ENCODE measurements around the gene HIPK2. TPM values are rescaled to one million over a fixed set of nuclear protein-coding genes. Genes with fewer than 3 reads are reported as not detected.

The HIPK2 gene
- total RNA-seq, 2 donors from 2014 or later = 95.1 to 125 TPM

GRCh38 chr7:139560199-139560598 lies 217.6 kb downstream of the HIPK2 start:
- TF ChIP-seq, protein P1, sequence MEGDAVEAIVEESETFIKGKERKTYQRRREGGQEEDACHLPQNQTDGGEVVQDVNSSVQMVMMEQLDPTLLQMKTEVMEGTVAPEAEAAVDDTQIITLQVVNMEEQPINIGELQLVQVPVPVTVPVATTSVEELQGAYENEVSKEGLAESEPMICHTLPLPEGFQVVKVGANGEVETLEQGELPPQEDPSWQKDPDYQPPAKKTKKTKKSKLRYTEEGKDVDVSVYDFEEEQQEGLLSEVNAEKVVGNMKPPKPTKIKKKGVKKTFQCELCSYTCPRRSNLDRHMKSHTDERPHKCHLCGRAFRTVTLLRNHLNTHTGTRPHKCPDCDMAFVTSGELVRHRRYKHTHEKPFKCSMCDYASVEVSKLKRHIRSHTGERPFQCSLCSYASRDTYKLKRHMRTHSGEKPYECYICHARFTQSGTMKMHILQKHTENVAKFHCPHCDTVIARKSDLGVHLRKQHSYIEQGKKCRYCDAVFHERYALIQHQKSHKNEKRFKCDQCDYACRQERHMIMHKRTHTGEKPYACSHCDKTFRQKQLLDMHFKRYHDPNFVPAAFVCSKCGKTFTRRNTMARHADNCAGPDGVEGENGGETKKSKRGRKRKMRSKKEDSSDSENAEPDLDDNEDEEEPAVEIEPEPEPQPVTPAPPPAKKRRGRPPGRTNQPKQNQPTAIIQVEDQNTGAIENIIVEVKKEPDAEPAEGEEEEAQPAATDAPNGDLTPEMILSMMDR (conservative IDR thresholded peaks at IDR 0.05) = no peak
- Histone ChIP-seq H3K36me3 (ENCODE audit: control insufficient read depth, insufficient read depth, low read length) (peaks cover 15% of the 10 kb centered on the region), H3K27ac (ENCODE audit: low read depth, low read length) (no peak overlapping the region), H3K4me1 (ENCODE audit: control insufficient read depth, insufficient read depth, low read length) (peaks cover 13% of the 10 kb centered on the region), H3K9ac (ENCODE audit: extremely low read depth, low read length, poor library complexity, severe bottlenecking) (no peak overlapping the region), H3K4me3 (ENCODE audit: low read length) (no peak overlapping the region), H3K27me3 (ENCODE audit: control insufficient read depth, insufficient read depth, low read length, poor library complexity, severe bottlenecking) (no peaks in the 10 kb centered on the region), H3K9me3 (ENCODE audit: control insufficient read depth, low read length) (no peaks in the 10 kb centered on the region)
- no peaks in the 10 kb centered on the region for H3K9me3 Mint-ChIP-seq
- no peak for DNase-seq
- 99 to 100% methylated on average over 1 to 2 of the region's 2 CpGs for WGBS, 2 experiments (ENCODE audit: insufficient coverage in 1 of 2, insufficient read length in 1 of 2)
- peaks cover 2% of the 10 kb centered on the region for H3K27me3 Mint-ChIP-seq (ENCODE audit: insufficient read depth)
- H3K4me3 Mint-ChIP-seq = no peak overlapping the region
- H3K27ac Mint-ChIP-seq = no peak overlapping the region
- H3K4me1 Mint-ChIP-seq = peaks cover 28% of the 10 kb centered on the region
- peaks cover 20% of the 10 kb centered on the region for H3K36me3 Mint-ChIP-seq (ENCODE audit: low read depth)

DNA sequence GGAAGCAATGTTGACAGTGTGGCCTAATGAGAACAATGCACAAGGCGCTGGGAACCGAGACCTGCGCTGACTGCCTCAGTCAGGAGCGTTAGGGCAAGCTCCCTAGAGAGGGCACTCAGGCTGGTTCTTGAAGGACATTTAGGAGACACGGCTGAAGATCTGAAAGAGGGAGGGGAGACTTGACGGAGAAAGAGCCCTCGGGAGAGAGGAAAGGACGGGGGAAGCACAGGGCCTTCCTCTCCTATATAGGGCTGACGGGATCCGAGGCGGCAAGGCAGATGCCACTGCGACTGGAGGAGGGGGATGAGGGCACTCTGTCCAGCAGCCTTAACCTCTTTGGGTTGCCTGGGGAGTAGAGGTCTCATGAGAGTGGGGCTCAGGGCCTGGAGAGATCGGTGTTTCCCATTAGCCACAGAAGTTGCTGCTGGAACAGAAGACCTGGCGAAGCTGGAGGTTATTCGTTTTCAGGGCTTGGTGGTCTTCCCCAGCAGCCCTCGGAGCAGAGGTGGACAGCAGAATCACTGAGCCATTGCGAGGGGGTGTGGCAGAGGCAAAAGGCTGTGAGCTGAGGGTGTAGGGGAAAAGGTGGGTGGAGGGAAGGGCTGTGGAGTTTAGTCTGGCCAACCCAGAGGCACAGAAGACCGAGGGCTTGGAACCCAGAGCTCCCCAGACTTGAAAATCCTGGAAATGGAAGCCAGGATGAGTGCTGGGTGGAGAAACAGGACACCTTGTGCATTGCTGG lies 218.3 kb downstream of the HIPK2 start:
- WGBS, 2 experiments (ENCODE audit: insufficient coverage in 1 of 2, insufficient read length in 1 of 2) = 92 to 97% methylated on average over 7 to 18 of the region's 18 CpGs
- peaks cover 14% of the 10 kb centered on the region for H3K36me3 ChIP-seq (ENCODE audit: control insufficient read depth, insufficient read depth, low read length)
- Mint-ChIP-seq H3K36me3 (ENCODE audit: low read depth) (peaks cover 20% of the 10 kb centered on the region), H3K4me3 (no peak overlapping the region), H3K9me3 (no peaks in the 10 kb centered on the region), H3K27me3 (ENCODE audit: insufficient read depth) (peaks cover 2% of the 10 kb centered on the region), H3K4me1 (peaks cover 24% of the 10 kb centered on the region), H3K27ac (peak overlapping the region; percentile 31)
- no peak overlapping the region for H3K27ac ChIP-seq (ENCODE audit: low read depth, low read length)
- no peaks in the 10 kb centered on the region for H3K27me3 ChIP-seq (ENCODE audit: control insufficient read depth, insufficient read depth, low read length, poor library complexity, severe bottlenecking)
- peaks cover 9% of the 10 kb centered on the region for H3K4me1 ChIP-seq (ENCODE audit: control insufficient read depth, insufficient read depth, low read length)
- DNase-seq = peak; percentile 32
- no peak overlapping the region for H3K4me3 ChIP-seq (ENCODE audit: low read length)
- H3K9ac ChIP-seq (ENCODE audit: extremely low read depth, low read length, poor library complexity, severe bottlenecking) = no peak overlapping the region
- TF ChIP-seq, protein P1 (conservative IDR thresholded peaks at IDR 0.05) = no peak
- no peaks in the 10 kb centered on the region for H3K9me3 ChIP-seq (ENCODE audit: control insufficient read depth, low read length)

DNA sequence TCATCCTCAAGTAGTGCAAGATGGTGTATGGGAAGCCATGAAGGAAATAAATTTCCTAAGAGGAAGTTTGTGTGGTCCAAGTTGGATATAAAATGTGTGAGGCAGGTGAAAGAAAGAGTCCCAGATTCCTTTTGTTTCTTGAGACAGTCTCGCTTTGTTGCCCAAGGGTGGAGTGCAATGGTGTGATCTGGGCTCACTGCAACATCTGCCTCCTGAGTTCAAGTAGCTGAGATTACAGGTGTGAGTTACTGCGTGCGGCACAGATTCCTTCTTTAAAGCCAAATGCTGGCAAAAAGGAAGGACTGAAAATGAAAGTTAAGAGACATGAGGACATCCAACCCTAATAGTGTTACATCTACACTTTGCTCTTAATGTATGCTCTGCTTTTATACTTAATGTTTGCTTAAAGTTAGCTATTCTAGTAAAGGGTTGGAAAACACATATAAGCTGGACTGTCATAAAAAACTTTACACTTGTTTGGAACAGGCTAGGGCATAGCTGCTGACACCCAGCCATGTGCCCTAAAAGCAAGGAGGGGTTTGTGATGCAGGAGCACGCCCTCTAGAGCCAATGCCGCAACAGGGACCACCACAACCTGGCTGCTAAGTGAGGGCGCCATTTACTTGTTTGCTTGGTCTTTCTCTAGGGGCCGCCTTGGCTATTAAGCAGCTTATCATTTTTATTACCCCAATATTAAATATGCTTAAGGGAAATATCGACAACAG lies 219.8 kb downstream of the HIPK2 start:
- H3K27ac ChIP-seq (ENCODE audit: low read depth, low read length) = no peak overlapping the region
- peaks cover 16% of the 10 kb centered on the region for H3K36me3 Mint-ChIP-seq (ENCODE audit: low read depth)
- TF ChIP-seq, protein P1 (conservative IDR thresholded peaks at IDR 0.05) = peak; percentile 56
- H3K9me3 Mint-ChIP-seq = peaks cover 6% of the 10 kb centered on the region
- H3K4me1 Mint-ChIP-seq = peaks cover 24% of the 10 kb centered on the region
- no peaks in the 10 kb centered on the region for H3K9me3 ChIP-seq (ENCODE audit: control insufficient read depth, low read length)
- peaks cover under 1% of the 10 kb centered on the region for H3K36me3 ChIP-seq (ENCODE audit: control insufficient read depth, insufficient read depth, low read length)
- H3K27me3 ChIP-seq (ENCODE audit: control insufficient read depth, insufficient read depth, low read length, poor library complexity, severe bottlenecking) = no peaks in the 10 kb centered on the region
- H3K27me3 Mint-ChIP-seq (ENCODE audit: insufficient read depth) = peaks cover 2% of the 10 kb centered on the region
- H3K27ac Mint-ChIP-seq = no peak overlapping the region
- no peak overlapping the region for H3K4me3 Mint-ChIP-seq
- peak; percentile 71 for DNase-seq
- no peak overlapping the region for H3K9ac ChIP-seq (ENCODE audit: extremely low read depth, low read length, poor library complexity, severe bottlenecking)
- no peak overlapping the region for H3K4me3 ChIP-seq (ENCODE audit: low read length)
- WGBS, 2 experiments (ENCODE audit: insufficient coverage in 1 of 2, insufficient read length in 1 of 2) = 80 to 86% methylated on average over 3 to 8 of the region's 8 CpGs
- no peaks in the 10 kb centered on the region for H3K4me1 ChIP-seq (ENCODE audit: control insufficient read depth, insufficient read depth, low read length)
